Pancreas (tissue), 10 donors: ENCODE results near the gene OSBPL3. TPM values are rescaled to one million over a fixed set of nuclear protein-coding genes. Genes with fewer than 3 reads are reported as not detected.

Source experiments
- ATAC-seq, 4 donors: fragments of 200-7000 bp; cut with Tn5 transposase; one replicate each; pipeline versions ENCODE4 v1.8.0 to v1.9.1; 2020; ENCODE audit warnings: mild to moderate bottlenecking in 4 of 4, moderate library complexity in 4 of 4
- DNase-seq, 6 donors: peaks; one replicate each; pipeline ENCODE4 v3.0.0-alpha.2; 2020
- FAIRE-seq: peaks from 2 replicates; lab custom pipeline; 2012; peaks lifted over from hg19 to GRCh38; lab: Jason Lieb, UNC
- H3K27ac ChIP-seq, 4 donors: fragments of 200-600 bp; sonication (generic); 1 replicate in 3 of 4; 2 replicates in 1 of 4; pipeline versions ENCODE4 v1.5.0 to v1.8.0; 2020
- H3K27me3 ChIP-seq, 4 donors: fragments of 200-600 bp; one replicate each; pipeline ENCODE4 v1.8.0; 2021
- H3K36me3 ChIP-seq, 3 donors: fragments of 200-600 bp; sonication (generic) in 1 of 3; one replicate each; pipeline versions ENCODE4 v1.5.0 to v1.8.0; 2020 to 2021
- H3K4me1 ChIP-seq, 3 donors: fragments of 200-600 bp; one replicate each; pipeline ENCODE4 v1.8.0; 2021
- H3K4me3 ChIP-seq, 4 donors: fragments of 200-600 bp; sonication (generic) in 2 of 4; one replicate each; pipeline versions ENCODE4 v1.5.0 to v1.8.0; 2020 to 2021
- H3K9me3 ChIP-seq, 4 donors: fragments of 200-600 bp; one replicate each; pipeline ENCODE4 v1.8.0; 2021
- WGBS, 2 donors: extraction: QIAGEN DNeasy Blood & Tissue Kit; methylation state at CpG; one replicate each; pipeline ENCODE4 v1.1.7; 2013; 5-methylcytosine and 5-hydroxymethylcytosine counted together
- intact Hi-C, 3 donors: fragments of 100-400 bp; cut with DNase I; formaldehyde crosslinking; loops; one replicate each; pipeline versions ENCODE4 v1.11.1 to v1.14.2; 2022
- polyA plus RNA-seq, 2 donors: library from polyadenylated mRNA; stranded (reverse); fragments of 200-250 nt; gene quantifications; one replicate each; pipeline ENCODE4 v1.2.3, GENCODE V29; 2013
- total RNA-seq, 6 donors: library from RNA; stranded (reverse); fragmentation: NEBNext Ultra II Directional in 4 of 6; extraction: Animal tissue kit (Norgen Biotek cat#: 25700) in 4 of 6; gene quantifications; one replicate each; pipeline versions ENCODE4 v1.2.1 to v1.2.4, GENCODE V29; 2021 to 2023
- TF ChIP-seq, protein P1 (sequence below), 4 donors: fragments of 200-600 bp; sonication (generic) in 3 of 4; IDR thresholded peaks; one replicate each; pipeline versions ENCODE4 v1.5.0 to v1.8.0; 2021; ENCODE audit warnings: antibody characterized with exemption in 4 of 4
- donor health status: healthy with polysubstance abuse.
- donor health status: DM: no; HTN: no; CAD: no; lungs with moderate emphysema.
- donor health status: DM: no; HTN: no; CAD: no.
- donor health status: control.
- donor health status: control.
- donor health status: Bipolar disorder and iron deficiency.
- donor health status: DM: yes; HTN: yes; CAD: no.
- donor health status: DM: no; HTN: no; CAD: no.
- donor health status: DM: no; HTN: no; CAD: no.
- donor health status: DM: yes; HTN: yes; CAD: no.

OSBPL3 gene
- total and polyA plus RNA-seq, 8 donors: 1.5 to 9.5 (median 3.9) TPM

DNA sequence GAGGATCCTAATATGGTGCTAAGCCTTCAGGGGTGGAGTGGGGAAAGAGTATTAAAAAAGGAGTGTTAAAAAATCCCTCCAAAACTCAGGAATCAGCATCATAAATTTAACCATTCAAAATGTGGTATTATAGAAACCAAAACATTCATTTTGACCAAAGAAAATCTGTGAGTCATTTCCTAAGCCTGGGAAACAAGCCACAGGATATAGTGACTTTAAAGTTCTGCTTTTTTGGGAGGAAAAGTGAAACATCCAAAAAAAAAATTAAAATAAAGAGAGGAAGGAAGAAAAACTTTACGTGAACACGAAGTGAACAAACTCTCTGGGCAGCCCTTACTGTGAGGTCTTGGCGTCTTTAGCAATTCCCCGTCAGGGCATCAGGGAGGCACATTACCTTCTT is 148.7 kb downstream of the OSBPL3 start:
- FAIRE-seq (no peak), DNase-seq (no peak), ATAC-seq (peak in 1 of 4 donors; percentile 7)
- Histone ChIP-seq H3K36me3 (no peaks in the 10 kb centered on the region), H3K4me3 (no peak overlapping the region), H3K4me1 (peaks cover 8 to 16% (median 12%) of the 10 kb centered on the region in 3 donors), H3K27ac (peak overlapping the region in 1 of 4 donors; percentile 27), H3K27me3 (no peaks in the 10 kb centered on the region), H3K9me3 (no peaks in the 10 kb centered on the region)
- TF ChIP-seq, protein P1, sequence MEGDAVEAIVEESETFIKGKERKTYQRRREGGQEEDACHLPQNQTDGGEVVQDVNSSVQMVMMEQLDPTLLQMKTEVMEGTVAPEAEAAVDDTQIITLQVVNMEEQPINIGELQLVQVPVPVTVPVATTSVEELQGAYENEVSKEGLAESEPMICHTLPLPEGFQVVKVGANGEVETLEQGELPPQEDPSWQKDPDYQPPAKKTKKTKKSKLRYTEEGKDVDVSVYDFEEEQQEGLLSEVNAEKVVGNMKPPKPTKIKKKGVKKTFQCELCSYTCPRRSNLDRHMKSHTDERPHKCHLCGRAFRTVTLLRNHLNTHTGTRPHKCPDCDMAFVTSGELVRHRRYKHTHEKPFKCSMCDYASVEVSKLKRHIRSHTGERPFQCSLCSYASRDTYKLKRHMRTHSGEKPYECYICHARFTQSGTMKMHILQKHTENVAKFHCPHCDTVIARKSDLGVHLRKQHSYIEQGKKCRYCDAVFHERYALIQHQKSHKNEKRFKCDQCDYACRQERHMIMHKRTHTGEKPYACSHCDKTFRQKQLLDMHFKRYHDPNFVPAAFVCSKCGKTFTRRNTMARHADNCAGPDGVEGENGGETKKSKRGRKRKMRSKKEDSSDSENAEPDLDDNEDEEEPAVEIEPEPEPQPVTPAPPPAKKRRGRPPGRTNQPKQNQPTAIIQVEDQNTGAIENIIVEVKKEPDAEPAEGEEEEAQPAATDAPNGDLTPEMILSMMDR (IDR thresholded peaks at IDR 0.05): no peak
- WGBS, 2 donors: 89 to 93% methylated on average over 4 of the region's 4 CpGs
- intact Hi-C loops: no loop called here

DNA sequence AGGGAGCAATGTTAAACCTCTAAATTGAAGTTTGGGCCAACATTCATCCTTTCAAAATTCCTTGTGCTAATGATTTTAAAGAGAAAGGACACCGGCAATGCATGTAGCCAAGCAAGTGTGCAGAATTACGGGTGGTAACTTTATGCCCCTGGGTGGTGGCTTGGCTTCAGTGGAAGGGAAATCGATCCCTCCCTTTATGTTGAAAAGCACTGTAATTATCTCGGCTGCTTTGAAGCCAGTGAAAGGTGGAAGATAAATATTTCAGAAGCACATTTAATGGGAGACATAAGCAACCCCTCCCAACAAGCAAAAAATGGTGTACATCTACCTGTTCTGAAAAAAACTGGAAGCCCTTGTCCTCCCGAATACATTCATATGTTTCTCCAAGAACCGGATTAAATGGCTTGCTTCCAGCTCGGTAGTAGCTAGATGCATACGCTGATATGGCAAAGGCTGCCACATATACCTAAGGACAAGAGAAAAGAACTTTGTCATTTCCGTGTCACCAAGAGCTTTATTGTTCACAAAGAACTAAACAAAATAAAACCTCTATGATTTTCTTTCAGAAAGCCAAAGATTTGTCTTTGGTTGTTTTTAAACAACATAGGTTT is 149.4 kb downstream of the OSBPL3 start:
- DNase-seq: no peak

DNA sequence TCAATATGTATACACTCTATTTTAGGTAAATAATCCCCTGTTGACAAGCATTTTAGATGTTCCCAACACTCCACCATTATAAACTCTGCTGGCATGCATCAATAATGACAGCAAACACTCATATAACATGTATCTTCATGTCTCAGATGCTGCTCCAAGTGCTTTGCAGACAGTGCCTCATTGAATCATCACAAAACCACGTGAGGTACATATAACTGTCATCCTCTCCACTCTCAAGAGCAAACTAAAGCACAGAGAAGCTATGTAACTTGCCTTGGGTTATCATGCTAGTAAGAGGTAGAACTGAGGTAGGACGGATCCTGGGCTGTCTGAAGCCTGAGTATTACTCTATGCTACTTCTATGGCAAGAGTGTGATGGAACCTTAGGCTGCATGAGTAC is 150.2 kb downstream of the OSBPL3 start:
- ATAC-seq (no peak), FAIRE-seq (no peak), DNase-seq (no peak)
- intact Hi-C loops: no loop called here
- TF ChIP-seq, protein P1 (IDR thresholded peaks at IDR 0.05): no peak
- Histone ChIP-seq H3K36me3 (no peaks in the 10 kb centered on the region), H3K4me3 (no peak overlapping the region), H3K27me3 (no peaks in the 10 kb centered on the region), H3K4me1 (peaks cover 11 to 25% (median 12%) of the 10 kb centered on the region in 3 donors), H3K9me3 (no peaks in the 10 kb centered on the region), H3K27ac (no peak overlapping the region)
- WGBS, 2 donors: 84 to 94% methylated on average over 2 of the region's 2 CpGs

More for the DNA sequence above, 149.4 kb downstream of the OSBPL3 start:
- TF ChIP-seq, protein P1 (IDR thresholded peaks at IDR 0.05): no peak
- WGBS, 2 donors: 65 to 69% methylated on average over 9 of the region's 9 CpGs
- H3K36me3 ChIP-seq: no peaks in the 10 kb centered on the region
- H3K4me3 ChIP-seq: no peak overlapping the region
- no peak for FAIRE-seq
- H3K27me3 ChIP-seq: no peaks in the 10 kb centered on the region
- peaks cover 9 to 21% (median 12%) of the 10 kb centered on the region in 3 donors for H3K4me1 ChIP-seq
- no peak overlapping the region for H3K27ac ChIP-seq
- no peaks in the 10 kb centered on the region for H3K9me3 ChIP-seq
- ATAC-seq: peak in 1 of 4 donors; percentile 23
- intact Hi-C loops: no loop called here

DNA sequence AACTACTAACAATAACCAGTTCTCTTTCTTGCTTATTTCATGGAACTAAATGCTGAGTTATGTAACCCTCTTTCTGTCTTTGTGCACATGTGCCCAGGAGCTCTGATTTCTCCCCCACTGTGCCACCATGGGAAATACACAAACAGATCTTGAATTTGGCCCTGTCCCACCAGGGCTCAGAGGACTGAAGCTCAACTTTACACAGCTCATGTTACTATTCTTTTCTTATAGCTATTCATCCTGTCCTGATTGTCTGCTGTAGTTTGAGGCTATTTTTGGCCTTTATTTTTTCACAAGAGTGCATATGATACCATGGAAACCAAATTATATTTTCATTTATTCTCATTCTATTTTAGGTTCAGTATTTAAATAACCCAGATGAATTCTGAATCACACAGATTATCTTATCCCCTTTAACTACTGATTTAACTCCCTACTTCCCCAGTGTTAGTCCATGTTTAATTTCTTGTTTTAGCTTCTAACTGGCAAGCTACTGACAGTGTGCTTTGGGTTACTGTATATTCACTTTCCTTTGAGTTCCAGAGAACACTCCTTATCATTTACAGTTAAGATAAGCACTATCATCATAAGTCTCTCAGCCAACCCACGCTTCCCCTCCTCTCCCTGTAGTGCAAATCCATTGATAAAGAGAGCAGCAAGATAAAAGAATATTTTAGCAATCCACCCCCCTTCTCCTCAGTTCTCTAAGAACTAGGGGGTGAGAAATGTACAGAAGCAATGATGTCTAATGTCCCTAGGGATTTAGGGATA is 150.9 kb downstream of the OSBPL3 start:
- TF ChIP-seq, protein P1 (IDR thresholded peaks at IDR 0.05): no peak
- Histone ChIP-seq H3K9me3 (no peaks in the 10 kb centered on the region), H3K27me3 (no peaks in the 10 kb centered on the region), H3K4me3 (no peak overlapping the region), H3K27ac (peak overlapping the region in 1 of 4 donors; percentile 9), H3K36me3 (no peaks in the 10 kb centered on the region), H3K4me1 (peaks cover 11 to 25% (median 12%) of the 10 kb centered on the region in 3 donors)
- 13 to 19% methylated on average over 1 of the region's 1 CpG for WGBS, 2 donors
- no peak for FAIRE-seq
- DNase-seq: no peak
- peak in 3 of 4 donors; percentile 4 to 40 (median 6) for ATAC-seq
- intact Hi-C loops: no loop called here
